Activated naive CD4-positive, alpha-beta T cell treated with anti-CD3 and anti-CD28 coated beads, Interleukin-2, amount 50 U/mL, for 24 hours (primary cell): ENCODE results near the gene WNT11.

Experiments
- H3K27ac Mint-ChIP-seq: one replicate; pipeline ENCODE4 v1.8.0; 2021; ENCODE audit warnings: mild to moderate bottlenecking, mixed read lengths
- H3K27me3 Mint-ChIP-seq: one replicate; pipeline ENCODE4 v1.8.0; 2021; ENCODE audit warnings: mixed read lengths
- H3K36me3 Mint-ChIP-seq: one replicate; pipeline ENCODE4 v1.8.0; 2021; ENCODE audit warnings: mixed read lengths
- H3K4me1 Mint-ChIP-seq: one replicate; pipeline ENCODE4 v1.8.0; 2021; ENCODE audit warnings: mixed read lengths
- H3K4me3 Mint-ChIP-seq: one replicate; pipeline ENCODE4 v1.8.0; 2021; ENCODE audit warnings: mild to moderate bottlenecking, mixed read lengths
- H3K9me3 Mint-ChIP-seq: one replicate; pipeline ENCODE4 v1.8.0; 2021; ENCODE audit warnings: mixed read lengths

Gene WNT11

GRCh38 chr11:76162336-76163288, 43.7 kb downstream of the WNT11 start:
- no peak overlapping the region for H3K27ac Mint-ChIP-seq
- H3K27me3 Mint-ChIP-seq: no peaks in the 10 kb centered on the region
- H3K36me3 Mint-ChIP-seq: no peaks in the 10 kb centered on the region
- H3K4me3 Mint-ChIP-seq: no peak overlapping the region
- H3K4me1 Mint-ChIP-seq: no peaks in the 10 kb centered on the region
- no peaks in the 10 kb centered on the region for H3K9me3 Mint-ChIP-seq

- H3K4me3 Mint-ChIP-seq: no peak overlapping the region
- no peaks in the 10 kb centered on the region for H3K36me3 Mint-ChIP-seq
- no peaks in the 10 kb centered on the region for H3K9me3 Mint-ChIP-seq
- H3K27me3 Mint-ChIP-seq: no peaks in the 10 kb centered on the region
- H3K4me1 Mint-ChIP-seq: no peaks in the 10 kb centered on the region
- H3K27ac Mint-ChIP-seq: no peak overlapping the region
Measured at GRCh38 chr11:76161261-76161961, 44.9 kb downstream of the WNT11 start.

- Mint-ChIP-seq H3K27me3 (no peaks in the 10 kb centered on the region), H3K27ac (no peak overlapping the region), H3K4me1 (no peaks in the 10 kb centered on the region), H3K9me3 (no peaks in the 10 kb centered on the region), H3K4me3 (no peak overlapping the region), H3K36me3 (no peaks in the 10 kb centered on the region)
Measured at GRCh38 chr11:76160856-76161255, 45.4 kb downstream of the WNT11 start.

GRCh38 chr11:76159983-76160661, 46.2 kb downstream of the WNT11 start:
- Mint-ChIP-seq H3K27me3 (no peaks in the 10 kb centered on the region), H3K4me1 (no peaks in the 10 kb centered on the region), H3K4me3 (no peak overlapping the region), H3K36me3 (no peaks in the 10 kb centered on the region), H3K9me3 (no peaks in the 10 kb centered on the region), H3K27ac (no peak overlapping the region)

GRCh38 chr11:76159303-76159937, 46.9 kb downstream of the WNT11 start:
- H3K36me3 Mint-ChIP-seq: no peaks in the 10 kb centered on the region
- H3K4me3 Mint-ChIP-seq: no peak overlapping the region
- no peaks in the 10 kb centered on the region for H3K4me1 Mint-ChIP-seq
- H3K27ac Mint-ChIP-seq: no peak overlapping the region
- no peaks in the 10 kb centered on the region for H3K9me3 Mint-ChIP-seq
- no peaks in the 10 kb centered on the region for H3K27me3 Mint-ChIP-seq

GRCh38 chr11:76158394-76159302, 47.7 kb downstream of the WNT11 start:
- H3K36me3 Mint-ChIP-seq: no peaks in the 10 kb centered on the region
- H3K4me3 Mint-ChIP-seq: no peak overlapping the region
- no peak overlapping the region for H3K27ac Mint-ChIP-seq
- H3K27me3 Mint-ChIP-seq: no peaks in the 10 kb centered on the region
- no peaks in the 10 kb centered on the region for H3K4me1 Mint-ChIP-seq
- H3K9me3 Mint-ChIP-seq: no peaks in the 10 kb centered on the region

GRCh38 chr11:76157891-76158290, 48.4 kb downstream of the WNT11 start:
- no peak overlapping the region for H3K27ac Mint-ChIP-seq
- peaks cover under 1% of the 10 kb centered on the region for H3K27me3 Mint-ChIP-seq
- H3K9me3 Mint-ChIP-seq: no peaks in the 10 kb centered on the region
- H3K4me1 Mint-ChIP-seq: peaks cover 7% of the 10 kb centered on the region
- no peak overlapping the region for H3K4me3 Mint-ChIP-seq
- H3K36me3 Mint-ChIP-seq: no peaks in the 10 kb centered on the region

- Mint-ChIP-seq H3K27ac (no peak overlapping the region), H3K9me3 (no peaks in the 10 kb centered on the region), H3K36me3 (no peaks in the 10 kb centered on the region), H3K4me1 (peaks cover 15% of the 10 kb centered on the region), H3K27me3 (peaks cover 6% of the 10 kb centered on the region), H3K4me3 (no peak overlapping the region)
Measured at GRCh38 chr11:76156971-76157427, 49.3 kb downstream of the WNT11 start.

GRCh38 chr11:76155500-76156227, 50.6 kb downstream of the WNT11 start:
- H3K27me3 Mint-ChIP-seq: peaks cover 6% of the 10 kb centered on the region
- no peaks in the 10 kb centered on the region for H3K36me3 Mint-ChIP-seq
- H3K4me1 Mint-ChIP-seq: peaks cover 18% of the 10 kb centered on the region
- no peaks in the 10 kb centered on the region for H3K9me3 Mint-ChIP-seq
- H3K4me3 Mint-ChIP-seq: no peak overlapping the region
- no peak overlapping the region for H3K27ac Mint-ChIP-seq

- H3K27me3 Mint-ChIP-seq: peaks cover 6% of the 10 kb centered on the region
- H3K27ac Mint-ChIP-seq: peak overlapping the region; percentile 1
- H3K4me1 Mint-ChIP-seq: peaks cover 18% of the 10 kb centered on the region
- peak overlapping the region; percentile 84 for H3K4me3 Mint-ChIP-seq
- no peaks in the 10 kb centered on the region for H3K9me3 Mint-ChIP-seq
- H3K36me3 Mint-ChIP-seq: no peaks in the 10 kb centered on the region
Measured at GRCh38 chr11:76153571-76153923, 52.8 kb downstream of the WNT11 start.

GRCh38 chr11:76152741-76153570, 53.3 kb downstream of the WNT11 start:
- Mint-ChIP-seq H3K27me3 (peaks cover 6% of the 10 kb centered on the region), H3K36me3 (no peaks in the 10 kb centered on the region), H3K27ac (peak overlapping the region; percentile 1), H3K4me3 (peak overlapping the region; percentile 84), H3K4me1 (peaks cover 18% of the 10 kb centered on the region), H3K9me3 (no peaks in the 10 kb centered on the region)

- peaks cover 18% of the 10 kb centered on the region for H3K4me1 Mint-ChIP-seq
- H3K36me3 Mint-ChIP-seq: no peaks in the 10 kb centered on the region
- peak overlapping the region; percentile 84 for H3K4me3 Mint-ChIP-seq
- H3K9me3 Mint-ChIP-seq: no peaks in the 10 kb centered on the region
- peak overlapping the region; percentile 59 for H3K27ac Mint-ChIP-seq
- H3K27me3 Mint-ChIP-seq: peaks cover 6% of the 10 kb centered on the region
Measured at GRCh38 chr11:76152086-76152681, 54.1 kb downstream of the WNT11 start.

- peaks cover 6% of the 10 kb centered on the region for H3K27me3 Mint-ChIP-seq
- H3K9me3 Mint-ChIP-seq: no peaks in the 10 kb centered on the region
- H3K4me1 Mint-ChIP-seq: peaks cover 18% of the 10 kb centered on the region
- no peak overlapping the region for H3K27ac Mint-ChIP-seq
- no peaks in the 10 kb centered on the region for H3K36me3 Mint-ChIP-seq
- peak overlapping the region; percentile 84 for H3K4me3 Mint-ChIP-seq
Measured at GRCh38 chr11:76151556-76152085, 54.7 kb downstream of the WNT11 start.
